H1 (cell line): ENCODE data around the gene SLC8A1. TPM values are rescaled to one million over a fixed set of nuclear protein-coding genes. Genes with fewer than 3 reads are reported as not detected.

Experiments used
- CTCF ChIA-PET: fragments of 300-600 bp; sonication (Branson Sonifier 250); formaldehyde crosslinking; loops from one replicate; lab custom pipeline; 2021; ENCODE audit not compliant: partially characterized antibody; lab: Charles Lee
- POLR2A ChIA-PET: fragments of 300-600 bp; sonication (Branson Sonifier 250); formaldehyde crosslinking; loops from one replicate; lab custom pipeline; 2021; ENCODE audit warnings: inconsistent platforms; ENCODE audit not compliant: partially characterized antibody; lab: Charles Lee
- DNase-seq, 2 experiments: peaks; one replicate each; pipeline versions ENCODE4 v3.0.0 to v3.0.0-alpha.2; 2010 to 2022; ENCODE audit warnings: low spot score in 2 of 2, low read depth in 1 of 2, mixed read lengths in 1 of 2
- FAIRE-seq: peaks from 2 replicates; lab custom pipeline; 2011; peaks lifted over from hg19 to GRCh38; lab: Jason Lieb, UNC
- H2AFZ ChIP-seq: 2 replicates; pipeline ENCODE4 v1.8.1; 2012; ENCODE audit warnings: low read length, inconsistent platforms
- H2AK5ac ChIP-seq: 2 replicates; pipeline ENCODE4 v1.6.1; 2013; ENCODE audit warnings: low read depth, low read length
- H2BK120ac ChIP-seq: replicated peaks from 2 replicates; pipeline ENCODE3; 2013; ENCODE audit warnings: low read depth, low read length, inconsistent platforms
- H2BK12ac ChIP-seq: 2 replicates; pipeline ENCODE4 v1.6.1; 2013; ENCODE audit warnings: low read depth, low read length
- H2BK15ac ChIP-seq: 2 replicates; pipeline ENCODE4 v1.6.1; 2013; ENCODE audit warnings: low read length
- H2BK20ac ChIP-seq: 2 replicates; pipeline ENCODE4 v1.6.1; 2013; ENCODE audit warnings: low read length
- H2BK5ac ChIP-seq: 2 replicates; pipeline ENCODE4 v1.6.1; 2013; ENCODE audit warnings: low read depth, low read length
- H3K14ac ChIP-seq: 2 replicates; pipeline ENCODE4 v1.6.1; 2013; ENCODE audit warnings: inconsistent platforms; ENCODE audit not compliant: insufficient read length
- H3K18ac ChIP-seq: 2 replicates; pipeline ENCODE4 v1.6.1; 2013; ENCODE audit warnings: low read length; ENCODE audit errors: extremely low read depth
- H3K23ac ChIP-seq: 2 replicates; pipeline ENCODE4 v1.6.1; 2013; ENCODE audit warnings: inconsistent platforms; ENCODE audit not compliant: insufficient read length
- H3K23me2 ChIP-seq: 2 replicates; pipeline ENCODE4 v1.6.1; 2013; ENCODE audit warnings: low read depth, low read length
- H3K27ac ChIP-seq: 2 replicates; pipeline ENCODE4 v1.6.1; 2011; ENCODE audit warnings: low read depth, low read length, inconsistent platforms
- H3K27me3 ChIP-seq, 4 experiments: replicated peaks in 1 of 4; 1 replicate in 1 of 4; 2 replicates in 3 of 4; pipeline versions ENCODE4 v1.6.1 to v1.8.1; 2011 to 2013; ENCODE audit warnings: low read length in 3 of 4, mild to moderate bottlenecking in 3 of 4, inconsistent platforms in 2 of 4, mixed read lengths in 2 of 4, moderate library complexity in 1 of 4; ENCODE audit not compliant: control insufficient read depth in 3 of 4, insufficient read depth in 3 of 4; ENCODE audit errors: extremely low read depth in 1 of 4
- H3K36me3 ChIP-seq, 4 experiments: 2 replicates each; pipeline versions ENCODE4 v1.6.1 to v1.8.1; 2011 to 2013; ENCODE audit warnings: mild to moderate bottlenecking in 4 of 4, low read length in 3 of 4, moderate library complexity in 2 of 4, control low read depth in 1 of 4, inconsistent platforms in 1 of 4; ENCODE audit not compliant: insufficient read depth in 4 of 4, control insufficient read depth in 2 of 4
- H3K4ac ChIP-seq: replicated peaks from 2 replicates; pipeline ENCODE3; 2013; ENCODE audit warnings: low read length, low read depth, mixed read lengths, inconsistent platforms; ENCODE audit not compliant: insufficient read length
- H3K4me1 ChIP-seq, 4 experiments: replicated peaks in 1 of 4; 1 replicate in 1 of 4; 2 replicates in 3 of 4; pipeline versions ENCODE4 v1.6.1 to v1.8.1; 2011 to 2013; ENCODE audit warnings: low read length in 3 of 4, inconsistent platforms in 2 of 4, mixed read lengths in 1 of 4; ENCODE audit not compliant: insufficient read depth in 4 of 4, control insufficient read depth in 3 of 4
- H3K4me2 ChIP-seq, 2 experiments: 2 replicates each; pipeline versions ENCODE4 v1.6.1 to v1.8.1; 2011 to 2013; ENCODE audit warnings: low read depth in 2 of 2, low read length in 2 of 2, control low read depth in 1 of 2, inconsistent platforms in 1 of 2, mild to moderate bottlenecking in 1 of 2; ENCODE audit not compliant: insufficient read depth in 1 of 2
- H3K4me3 ChIP-seq, 4 experiments: fragments of 200-600, 300-600 bp in 1 of 4; sonication (generic), shearing (Covaris generic), sonication (Bioruptor Twin) in 1 of 4; 2 replicates each; pipeline versions ENCODE4 v1.5.1 to v1.8.1; 2011 to 2016; ENCODE audit warnings: low read length in 4 of 4, low read depth in 3 of 4, control low read depth in 2 of 4, inconsistent platforms in 2 of 4, mild to moderate bottlenecking in 2 of 4, mixed read lengths in 1 of 4, moderate library complexity in 1 of 4; ENCODE audit not compliant: insufficient read depth in 2 of 4; ENCODE audit errors: extremely low read depth in 1 of 4
- H3K56ac ChIP-seq: replicated peaks from 2 replicates; pipeline ENCODE3; 2013; ENCODE audit warnings: low read depth, mild to moderate bottlenecking, mixed read lengths, low read length, inconsistent platforms; ENCODE audit not compliant: insufficient read length
- H3K79me1 ChIP-seq: 2 replicates; pipeline ENCODE4 v1.6.1; 2013; ENCODE audit warnings: low read depth, low read length, control low read depth
- H3K79me2 ChIP-seq, 2 experiments: 2 replicates each; pipeline versions ENCODE4 v1.6.1 to v1.8.1; 2012 to 2013; ENCODE audit warnings: low read length in 2 of 2, mild to moderate bottlenecking in 2 of 2, inconsistent platforms in 1 of 2; ENCODE audit not compliant: insufficient read depth in 2 of 2, control insufficient read depth in 1 of 2
- H3K9ac ChIP-seq, 4 experiments: replicated peaks in 1 of 4; 1 replicate in 1 of 4; 2 replicates in 3 of 4; pipeline versions ENCODE4 v1.6.1 to v1.8.1; 2011 to 2013; ENCODE audit warnings: low read depth in 3 of 4, low read length in 3 of 4, control low read depth in 2 of 4, mild to moderate bottlenecking in 2 of 4, moderate library complexity in 2 of 4, inconsistent platforms in 1 of 4; ENCODE audit errors: extremely low read depth in 1 of 4
- H3K9me3 ChIP-seq, 2 experiments: 2 replicates each; pipeline versions ENCODE4 v1.6.1 to v1.8.1; 2012 to 2013; ENCODE audit warnings: mild to moderate bottlenecking in 2 of 2, moderate library complexity in 2 of 2, control low read depth in 1 of 2, inconsistent platforms in 1 of 2, low read depth in 1 of 2, low read length in 1 of 2, mixed read lengths in 1 of 2; ENCODE audit not compliant: insufficient read depth in 2 of 2
- H4K20me1 ChIP-seq, 2 experiments: replicated peaks in 1 of 2; 2 replicates each; pipeline versions ENCODE3 to v1.8.1; 2011 to 2013; ENCODE audit warnings: inconsistent platforms in 2 of 2, low read length in 2 of 2, mild to moderate bottlenecking in 1 of 2; ENCODE audit not compliant: insufficient read depth in 2 of 2, control insufficient read depth in 1 of 2
- H4K5ac ChIP-seq: 2 replicates; pipeline ENCODE4 v1.6.1; 2013; ENCODE audit warnings: low read length, low read depth, mixed read lengths, inconsistent platforms; ENCODE audit not compliant: insufficient read length
- H4K8ac ChIP-seq: 2 replicates; pipeline ENCODE4 v1.8.0; 2013; ENCODE audit warnings: mild to moderate bottlenecking, moderate library complexity, low read length, inconsistent platforms; ENCODE audit not compliant: insufficient read depth; ENCODE audit errors: extremely low read depth
- H4K91ac ChIP-seq: replicated peaks from 2 replicates; pipeline ENCODE3; 2013; ENCODE audit warnings: low read length, mixed read lengths, inconsistent platforms; ENCODE audit not compliant: insufficient read length
- ATF3 ChIP-seq: IDR thresholded peaks from 2 replicates; pipeline ENCODE4 v1.6.1; 2011; ENCODE audit warnings: low read depth, mild to moderate bottlenecking, low read length; ENCODE audit not compliant: insufficient read depth
- CHD2 ChIP-seq: IDR thresholded peaks from 2 replicates; pipeline ENCODE4 v1.6.1; 2012; ENCODE audit warnings: low read length, improper control_type of control experiment
- E2F6 ChIP-seq: IDR thresholded peaks from 2 replicates; pipeline ENCODE4 v1.6.1; 2012; ENCODE audit warnings: inconsistent platforms
- FOSL1 ChIP-seq: IDR thresholded peaks from 2 replicates; pipeline ENCODE4 v1.6.1; 2011; ENCODE audit warnings: mild to moderate bottlenecking, low read depth, low read length, moderate library complexity; ENCODE audit not compliant: insufficient read depth
- GABPA ChIP-seq: IDR thresholded peaks from 2 replicates; pipeline ENCODE4 v1.6.1; 2011; ENCODE audit warnings: mild to moderate bottlenecking, low read length, moderate library complexity, borderline replicate concordance; ENCODE audit not compliant: insufficient read depth
- HDAC6 ChIP-seq: IDR thresholded peaks from one replicate; pipeline ENCODE4 v1.7.1; 2012; ENCODE audit warnings: low read depth, mild to moderate bottlenecking, inconsistent platforms, low read length, moderate library complexity
- JUN ChIP-seq: IDR thresholded peaks from 2 replicates; pipeline ENCODE4 v1.6.1; 2011; ENCODE audit warnings: low read depth, mild to moderate bottlenecking, improper control_type of control experiment, low read length
- KDM1A ChIP-seq: fragments of 200-600, 300-600 bp; sonication (generic); IDR thresholded peaks from 2 replicates; pipeline ENCODE4 v1.7.1; 2016; ENCODE audit warnings: mild to moderate bottlenecking, low read length, borderline replicate concordance
- POLR2AphosphoS5 ChIP-seq: IDR thresholded peaks from 2 replicates; pipeline ENCODE4 v1.6.1; 2011; ENCODE audit warnings: low read depth, low read length
- RBBP5 ChIP-seq: IDR thresholded peaks from 2 replicates; pipeline ENCODE4 v1.7.1; 2012; ENCODE audit warnings: low read depth, mild to moderate bottlenecking, inconsistent platforms, low read length, moderate library complexity, borderline replicate concordance
- ZNF274 ChIP-seq: IDR thresholded peaks from 2 replicates; pipeline ENCODE4 v1.7.0; 2012; ENCODE audit warnings: low read length, borderline replicate concordance; ENCODE audit errors: extremely low read depth
- WGBS, 2 experiments: shearing (Covaris generic) in 1 of 2; methylation state at CpG; one replicate each; pipeline versions ENCODE4 v1.1.6 to v1.1.7; 2013 to 2015; ENCODE audit warnings: low lambda C conversion rate in 2 of 2, mixed read lengths in 2 of 2, inconsistent platforms in 1 of 2, low coverage in 1 of 2, missing lambda C conversion rate in 1 of 2; ENCODE audit not compliant: insufficient replicate concordance in 2 of 2, insufficient coverage in 1 of 2, insufficient read length in 1 of 2; ENCODE audit errors: extremely low coverage in 1 of 2, missing lambda C conversion rate in 1 of 2; 5-methylcytosine and 5-hydroxymethylcytosine counted together
- polyA plus RNA-seq, 7 experiments: library from polyadenylated mRNA; depleted of rRNA in 3 of 7; stranded (reverse) in 5 of 7; unstranded in 2 of 7; fragments of >200 nt in 5 of 7; fragments of 200-250 nt in 2 of 7; gene quantifications; 1 replicate in 5 of 7; 2 replicates in 1 of 7; 4 replicates in 1 of 7; pipeline versions ENCODE4 v1.2.1 to v1.2.3, GENCODE V29; 2011 to 2013; ENCODE audit warnings: missing spikeins in 2 of 7, mixed read lengths in 2 of 7
- total RNA-seq: library from RNA; stranded (reverse); fragmentation: NEBNext Ultra II Directional; extraction: Animal tissue kit (Norgen Biotek cat#: 25700); gene quantifications from 2 replicates; pipeline ENCODE4 v1.2.1, GENCODE V29; 2021

SLC8A1 gene
- total and polyA plus RNA-seq, 2 of the 8 experiments (the other 6 are each of a cell fraction or from before 2014, with no cell fraction given), result 0.68 to 3.6 TPM

- H4K91ac ChIP-seq, result no peak overlapping the region
- H3K27ac ChIP-seq, result no peak overlapping the region
- no peak overlapping the region for H3K9ac ChIP-seq
- TF ChIP-seq GABPA (no peak), RBBP5 (no peak), POLR2AphosphoS5 (no peak), CHD2 (no peak), ATF3 (no peak), HDAC6 (no peak), JUN (no peak), ZNF274 (no peak), KDM1A (no peak), FOSL1 (no peak), E2F6 (no peak)
- TF ChIP-seq, all 59 proteins: peak for 0
- Histone ChIP-seq H3K18ac (no peak overlapping the region), H3K4me1 (peaks cover 0 to 4% (median 0%) of the 10 kb centered on the region in 4 experiments; a peak in 3 of 7 replicates), H2BK5ac (no peak overlapping the region), H3K79me1 (no peaks in the 10 kb centered on the region), H3K23me2 (no peaks in the 10 kb centered on the region), H2BK20ac (no peak overlapping the region), H3K9me3 (no peaks in the 10 kb centered on the region), H3K4me3 (no peak overlapping the region), H3K36me3 (no peaks in the 10 kb centered on the region), H3K23ac (no peak overlapping the region), H2BK120ac (no peak overlapping the region), H2BK15ac (no peak overlapping the region), H3K14ac (no peak overlapping the region), H4K8ac (no peak overlapping the region), H4K5ac (no peak overlapping the region), H2BK12ac (no peak overlapping the region), H3K27me3 (no peaks in the 10 kb centered on the region), H3K4me2 (no peak overlapping the region), H3K56ac (no peak overlapping the region), H3K4ac (no peak overlapping the region), H4K20me1 (no peaks in the 10 kb centered on the region), H2AK5ac (no peak overlapping the region), H3K79me2 (no peaks in the 10 kb centered on the region), H2AFZ (no peak overlapping the region)
- ChIA-PET POLR2A (no interaction called here), CTCF (no interaction called here)
- WGBS, 2 experiments, result 95% methylated on average over 3 of the region's 3 CpGs; no CpG with 5 or more reads in 1 of the 2 experiments
- FAIRE-seq (no peak), DNase-seq (no peak)
Measured at GRCh38 chr2:40405465-40405864, 46.4 kb downstream of the SLC8A1 start.
